ENCODE results near the gene IFNL2.
"Not testable (repeated sequence)": the region's sequence is repeated elsewhere in the genome, so short reads cannot be mapped to it uniquely, and the experiment has no call there.

The IFNL2 gene

GRCh38 chr19:39254531-39255345, 13.5 kb upstream of the IFNL2 start:
- H3K4me1 ChIP-seq (ENCODE audit: control insufficient read depth, insufficient read depth, low read length): no peaks in the 10 kb centered on the region
- no peak overlapping the region for H3K27ac ChIP-seq (ENCODE audit: low read depth, low read length)
- H3K9ac ChIP-seq (ENCODE audit: low read length): no peak overlapping the region
- no peaks in the 10 kb centered on the region for H3K9me3 ChIP-seq (ENCODE audit: control insufficient read depth, insufficient read depth, low read depth, low read length)
- H3K4me3 ChIP-seq (ENCODE audit: low read depth, low read length): no peak overlapping the region
- H3K27me3 ChIP-seq (ENCODE audit: control insufficient read depth, insufficient read depth, low read length): peaks cover 53% of the 10 kb centered on the region
- H3K36me3 ChIP-seq (ENCODE audit: control insufficient read depth, insufficient read depth, low read length): no peaks in the 10 kb centered on the region

DNA sequence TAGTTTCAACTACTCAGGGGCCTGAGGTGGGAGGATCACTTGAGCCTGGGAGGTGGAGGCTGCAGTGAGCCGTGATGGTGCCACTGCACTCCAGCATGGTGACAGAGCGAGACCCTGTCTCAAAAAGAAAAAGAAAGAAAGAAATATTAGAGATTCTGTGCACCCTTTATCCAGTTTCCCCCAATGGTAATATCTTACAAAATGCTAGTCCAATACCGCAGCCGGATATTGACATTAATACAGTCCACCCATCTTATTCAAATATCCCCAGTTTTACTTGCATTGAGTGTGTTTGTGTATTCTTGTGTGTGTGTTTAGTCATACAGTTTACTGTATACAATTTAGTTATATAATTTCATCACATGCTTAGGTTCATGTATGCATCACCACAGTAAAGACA, 11.0 kb upstream of the IFNL2 start:
- Histone ChIP-seq H3K4me3 (ENCODE audit: low read depth, low read length) (no peak overlapping the region), H3K9me3 (ENCODE audit: control insufficient read depth, insufficient read depth, low read depth, low read length) (no peaks in the 10 kb centered on the region), H3K4me1 (ENCODE audit: control insufficient read depth, insufficient read depth, low read length) (no peaks in the 10 kb centered on the region), H3K27ac (ENCODE audit: low read depth, low read length) (no peak overlapping the region), H3K9ac (ENCODE audit: low read length) (no peak overlapping the region), H3K36me3 (ENCODE audit: control insufficient read depth, insufficient read depth, low read length) (no peaks in the 10 kb centered on the region), H3K27me3 (ENCODE audit: control insufficient read depth, insufficient read depth, low read length) (peaks cover 45% of the 10 kb centered on the region)

GRCh38 chr19:39261704-39262103, 6.5 kb upstream of the IFNL2 start:
- H3K9me3 ChIP-seq (ENCODE audit: control insufficient read depth, insufficient read depth, low read depth, low read length): no peaks in the 10 kb centered on the region
- peaks cover 54% of the 10 kb centered on the region for H3K27me3 ChIP-seq (ENCODE audit: control insufficient read depth, insufficient read depth, low read length)
- H3K36me3 ChIP-seq (ENCODE audit: control insufficient read depth, insufficient read depth, low read length): no peaks in the 10 kb centered on the region
- H3K4me3 ChIP-seq (ENCODE audit: low read depth, low read length): no peak overlapping the region
- no peak overlapping the region for H3K9ac ChIP-seq (ENCODE audit: low read length)
- peaks cover 5% of the 10 kb centered on the region for H3K4me1 ChIP-seq (ENCODE audit: control insufficient read depth, insufficient read depth, low read length)
- no peak overlapping the region for H3K27ac ChIP-seq (ENCODE audit: low read depth, low read length)

DNA sequence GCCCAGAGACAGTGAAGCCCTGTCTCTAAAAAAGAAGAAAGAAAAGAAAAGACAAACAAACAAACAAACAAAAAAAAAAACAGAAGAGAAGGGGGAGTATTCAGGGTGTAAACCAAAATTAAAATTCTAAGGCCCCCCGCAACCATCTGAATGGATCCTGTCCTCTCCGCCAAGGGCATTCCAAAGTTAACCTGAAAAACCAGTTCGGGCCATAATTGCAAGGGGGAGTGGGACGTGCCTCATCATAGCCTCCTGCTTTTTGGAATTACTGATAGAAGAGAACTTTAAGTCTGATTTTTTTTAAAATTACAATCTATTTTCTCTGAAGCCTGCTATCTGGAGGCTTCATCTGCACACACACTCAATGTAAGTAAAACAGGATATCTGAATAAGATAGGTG, 5.7 kb upstream of the IFNL2 start:
- no peaks in the 10 kb centered on the region for H3K9me3 ChIP-seq (ENCODE audit: control insufficient read depth, insufficient read depth, low read depth, low read length)
- no peak overlapping the region for H3K27ac ChIP-seq (ENCODE audit: low read depth, low read length)
- H3K9ac ChIP-seq (ENCODE audit: low read length): no peak overlapping the region
- H3K36me3 ChIP-seq (ENCODE audit: control insufficient read depth, insufficient read depth, low read length): no peaks in the 10 kb centered on the region
- H3K4me1 ChIP-seq (ENCODE audit: control insufficient read depth, insufficient read depth, low read length): peaks cover 5% of the 10 kb centered on the region
- peaks cover 60% of the 10 kb centered on the region for H3K27me3 ChIP-seq (ENCODE audit: control insufficient read depth, insufficient read depth, low read length)
- H3K4me3 ChIP-seq (ENCODE audit: low read depth, low read length): no peak overlapping the region

DNA sequence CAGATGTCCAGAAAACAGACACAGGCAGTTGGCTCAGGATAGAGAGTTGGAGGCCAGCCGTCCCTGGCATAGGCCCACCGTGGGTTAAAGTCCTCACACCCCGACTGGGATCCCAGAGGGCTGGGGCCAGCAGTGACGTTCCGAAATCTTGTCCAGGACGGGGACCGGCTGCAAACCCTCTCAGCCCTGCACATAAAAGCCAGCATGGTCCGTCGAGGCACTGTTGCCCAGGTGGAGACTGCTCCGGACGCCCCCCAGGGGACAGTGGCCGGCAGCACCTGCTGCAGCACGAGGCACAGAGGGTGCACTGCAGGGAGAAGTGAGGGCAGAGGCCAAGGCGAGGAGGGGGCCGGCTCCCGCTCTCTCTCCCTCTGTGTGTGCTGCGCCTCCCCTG, 4.3 kb upstream of the IFNL2 start:
- Histone ChIP-seq H3K27me3 (ENCODE audit: control insufficient read depth, insufficient read depth, low read length) (peaks cover 64% of the 10 kb centered on the region), H3K9ac (ENCODE audit: low read length) (no peak overlapping the region)

GRCh38 chr19:39264306-39265290, 3.6 kb upstream of the IFNL2 start:
- Histone ChIP-seq H3K9ac (ENCODE audit: low read length) (no peak overlapping the region), H3K9me3 (ENCODE audit: control insufficient read depth, insufficient read depth, low read depth, low read length) (no peaks in the 10 kb centered on the region), H3K36me3 (ENCODE audit: control insufficient read depth, insufficient read depth, low read length) (no peaks in the 10 kb centered on the region), H3K4me1 (ENCODE audit: control insufficient read depth, insufficient read depth, low read length) (peaks cover 5% of the 10 kb centered on the region), H3K27ac (ENCODE audit: low read depth, low read length) (no peak overlapping the region), H3K27me3 (ENCODE audit: control insufficient read depth, insufficient read depth, low read length) (peaks cover 70% of the 10 kb centered on the region), H3K4me3 (ENCODE audit: low read depth, low read length) (peak overlapping the region; percentile 49)

More for the DNA sequence above, 4.3 kb upstream of the IFNL2 start:
- Histone ChIP-seq H3K9me3 (ENCODE audit: control insufficient read depth, insufficient read depth, low read depth, low read length) (no peaks in the 10 kb centered on the region), H3K4me3 (ENCODE audit: low read depth, low read length) (peak overlapping the region; percentile 49), H3K4me1 (ENCODE audit: control insufficient read depth, insufficient read depth, low read length) (peaks cover 5% of the 10 kb centered on the region), H3K27ac (ENCODE audit: low read depth, low read length) (no peak overlapping the region), H3K36me3 (ENCODE audit: control insufficient read depth, insufficient read depth, low read length) (no peaks in the 10 kb centered on the region)

DNA sequence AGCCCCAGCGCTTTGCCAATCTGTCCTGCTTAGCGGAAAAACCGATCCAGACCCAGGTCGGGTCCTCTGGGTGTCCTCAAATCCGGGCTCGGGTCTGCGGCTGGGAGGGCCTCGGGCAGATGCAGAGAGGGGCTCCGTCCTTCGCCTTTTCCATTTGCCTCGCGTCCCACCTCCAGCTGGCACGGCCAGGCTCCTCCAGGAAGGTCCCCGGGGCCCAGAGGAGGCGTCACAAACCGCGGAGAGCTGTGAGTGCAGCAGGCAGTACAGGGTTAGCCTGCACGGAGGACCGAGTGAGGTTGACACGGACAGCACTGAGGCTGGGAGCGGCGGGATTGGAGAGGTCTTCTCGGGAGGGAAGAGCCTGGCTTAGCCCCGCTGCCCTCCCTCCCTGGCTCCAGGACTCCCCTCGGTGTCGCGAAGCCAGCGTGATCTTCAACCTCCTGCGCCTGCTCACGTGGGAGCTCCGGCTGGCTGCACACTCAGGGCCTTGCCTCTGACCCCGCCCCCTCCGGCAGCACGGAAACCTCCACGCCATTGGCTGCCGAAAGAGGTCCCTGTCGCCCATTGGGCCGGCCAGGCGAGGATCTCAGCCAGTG, 2.8 kb upstream of the IFNL2 start:
- Histone ChIP-seq H3K27ac (ENCODE audit: low read depth, low read length) (no peak overlapping the region), H3K4me3 (ENCODE audit: low read depth, low read length) (peak overlapping the region; percentile 49), H3K9ac (ENCODE audit: low read length) (no peak overlapping the region), H3K4me1 (ENCODE audit: control insufficient read depth, insufficient read depth, low read length) (peaks cover 5% of the 10 kb centered on the region), H3K36me3 (ENCODE audit: control insufficient read depth, insufficient read depth, low read length) (no peaks in the 10 kb centered on the region), H3K9me3 (ENCODE audit: control insufficient read depth, insufficient read depth, low read depth, low read length) (no peaks in the 10 kb centered on the region), H3K27me3 (ENCODE audit: control insufficient read depth, insufficient read depth, low read length) (peaks cover 76% of the 10 kb centered on the region)

DNA sequence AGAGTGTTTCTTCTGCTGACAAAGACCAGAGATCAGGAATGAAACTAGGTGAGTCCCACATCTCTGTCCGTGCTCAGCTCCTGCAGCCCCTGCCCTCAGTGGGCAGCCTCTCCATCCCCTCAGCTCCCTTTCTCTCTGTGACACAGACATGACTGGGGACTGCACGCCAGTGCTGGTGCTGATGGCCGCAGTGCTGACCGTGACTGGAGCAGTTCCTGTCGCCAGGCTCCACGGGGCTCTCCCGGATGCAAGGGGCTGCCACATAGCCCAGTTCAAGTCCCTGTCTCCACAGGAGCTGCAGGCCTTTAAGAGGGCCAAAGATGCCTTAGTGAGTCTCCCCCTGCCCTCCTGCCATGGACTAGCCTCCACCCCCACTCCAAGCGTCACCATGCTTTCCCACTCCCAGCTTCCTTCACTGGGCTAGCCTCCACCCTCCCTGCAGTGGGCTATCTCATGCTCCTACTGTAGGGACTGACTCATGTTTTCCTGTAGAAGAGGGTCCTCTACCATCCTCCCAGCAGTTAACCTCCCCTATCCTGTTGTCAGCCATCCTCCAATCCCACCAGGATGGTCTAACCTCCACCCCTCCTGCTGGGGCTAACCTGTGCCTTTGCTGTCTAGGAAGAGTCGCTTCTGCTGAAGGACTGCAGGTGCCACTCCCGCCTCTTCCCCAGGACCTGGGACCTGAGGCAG, 481 bp downstream of the IFNL2 start:
- H3K27me3 ChIP-seq (ENCODE audit: control insufficient read depth, insufficient read depth, low read length): peaks cover 60% of the 10 kb centered on the region
- H3K36me3 ChIP-seq (ENCODE audit: control insufficient read depth, insufficient read depth, low read length); H3K4me1 ChIP-seq (ENCODE audit: control insufficient read depth, insufficient read depth, low read length); H3K9me3 ChIP-seq (ENCODE audit: control insufficient read depth, insufficient read depth, low read depth, low read length); H3K4me3 ChIP-seq (ENCODE audit: low read depth, low read length); H3K27ac ChIP-seq (ENCODE audit: low read depth, low read length); H3K9ac ChIP-seq (ENCODE audit: low read length): not testable (repeated sequence)

- H3K27me3 ChIP-seq (ENCODE audit: control insufficient read depth, insufficient read depth, low read length): peaks cover 53% of the 10 kb centered on the region
- not testable (repeated sequence) for H3K9ac ChIP-seq (ENCODE audit: low read length); H3K4me3 ChIP-seq (ENCODE audit: low read depth, low read length); H3K36me3 ChIP-seq (ENCODE audit: control insufficient read depth, insufficient read depth, low read length); H3K9me3 ChIP-seq (ENCODE audit: control insufficient read depth, insufficient read depth, low read depth, low read length); H3K27ac ChIP-seq (ENCODE audit: low read depth, low read length); H3K4me1 ChIP-seq (ENCODE audit: control insufficient read depth, insufficient read depth, low read length)
These were observed 1.2 kb downstream of the IFNL2 start for GRCh38 chr19:39269369-39269768.

DNA sequence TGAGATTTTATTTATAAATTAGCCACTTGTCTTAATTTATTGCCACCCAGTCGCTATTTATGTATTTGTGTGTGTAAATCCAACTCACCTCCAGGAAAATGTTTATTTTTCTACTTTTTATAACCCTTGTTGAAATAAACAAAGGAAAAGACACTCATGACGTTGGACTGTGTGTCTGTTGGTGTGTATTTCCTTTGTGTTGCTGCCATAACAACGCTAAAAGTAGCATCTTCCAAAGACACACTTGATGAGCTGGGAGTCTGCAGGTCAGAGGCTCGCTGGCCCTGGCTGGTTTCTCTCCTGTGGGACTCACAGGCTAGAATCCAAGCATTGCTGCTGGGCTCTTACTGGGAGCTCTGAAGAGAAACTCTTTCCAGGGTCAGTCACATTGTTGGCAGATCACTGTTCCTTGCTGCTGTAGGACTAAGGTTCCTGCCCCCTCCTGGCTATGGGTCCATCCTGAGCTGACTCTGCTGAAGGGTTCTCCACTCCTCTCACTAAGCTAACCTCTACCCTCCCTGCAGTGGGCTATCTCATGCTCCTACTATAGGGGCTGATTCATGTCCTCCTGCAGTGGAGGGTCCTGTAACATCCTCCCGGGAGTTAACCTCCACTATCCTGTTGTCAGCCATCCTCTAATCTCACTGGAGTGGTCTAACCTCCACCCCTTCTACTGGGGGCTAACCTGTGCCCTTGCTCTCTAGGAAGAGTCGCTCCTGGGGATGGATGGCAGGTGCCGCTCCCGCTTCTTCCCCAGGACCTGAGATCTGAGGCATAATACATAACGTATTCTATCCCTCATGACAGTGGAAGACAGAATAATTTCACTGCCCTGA, 2.1 kb downstream of the IFNL2 start:
- H3K4me1 ChIP-seq (ENCODE audit: control insufficient read depth, insufficient read depth, low read length): peaks cover 4% of the 10 kb centered on the region
- no peak overlapping the region for H3K4me3 ChIP-seq (ENCODE audit: low read depth, low read length)
- H3K9ac ChIP-seq (ENCODE audit: low read length): no peak overlapping the region
- H3K27ac ChIP-seq (ENCODE audit: low read depth, low read length): no peak overlapping the region
- no peaks in the 10 kb centered on the region for H3K36me3 ChIP-seq (ENCODE audit: control insufficient read depth, insufficient read depth, low read length)
- H3K27me3 ChIP-seq (ENCODE audit: control insufficient read depth, insufficient read depth, low read length): peaks cover 48% of the 10 kb centered on the region
- H3K9me3 ChIP-seq (ENCODE audit: control insufficient read depth, insufficient read depth, low read depth, low read length): no peaks in the 10 kb centered on the region

Data from HUES6 (cell line).